NCI-H146 (cell line): Measurements from ENCODE around the gene IL9R.
"Not testable (repeated sequence)": the region's sequence is repeated elsewhere in the genome, so short reads cannot be mapped to it uniquely, and the experiment has no call there.

Experiments
- DNase-seq: peaks from one replicate; lab custom pipeline; 2025; lab: John Stamatoyannopoulos, UW

The IL9R gene, protein sequence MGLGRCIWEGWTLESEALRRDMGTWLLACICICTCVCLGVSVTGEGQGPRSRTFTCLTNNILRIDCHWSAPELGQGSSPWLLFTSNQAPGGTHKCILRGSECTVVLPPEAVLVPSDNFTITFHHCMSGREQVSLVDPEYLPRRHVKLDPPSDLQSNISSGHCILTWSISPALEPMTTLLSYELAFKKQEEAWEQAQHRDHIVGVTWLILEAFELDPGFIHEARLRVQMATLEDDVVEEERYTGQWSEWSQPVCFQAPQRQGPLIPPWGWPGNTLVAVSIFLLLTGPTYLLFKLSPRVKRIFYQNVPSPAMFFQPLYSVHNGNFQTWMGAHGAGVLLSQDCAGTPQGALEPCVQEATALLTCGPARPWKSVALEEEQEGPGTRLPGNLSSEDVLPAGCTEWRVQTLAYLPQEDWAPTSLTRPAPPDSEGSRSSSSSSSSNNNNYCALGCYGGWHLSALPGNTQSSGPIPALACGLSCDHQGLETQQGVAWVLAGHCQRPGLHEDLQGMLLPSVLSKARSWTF

DNA sequence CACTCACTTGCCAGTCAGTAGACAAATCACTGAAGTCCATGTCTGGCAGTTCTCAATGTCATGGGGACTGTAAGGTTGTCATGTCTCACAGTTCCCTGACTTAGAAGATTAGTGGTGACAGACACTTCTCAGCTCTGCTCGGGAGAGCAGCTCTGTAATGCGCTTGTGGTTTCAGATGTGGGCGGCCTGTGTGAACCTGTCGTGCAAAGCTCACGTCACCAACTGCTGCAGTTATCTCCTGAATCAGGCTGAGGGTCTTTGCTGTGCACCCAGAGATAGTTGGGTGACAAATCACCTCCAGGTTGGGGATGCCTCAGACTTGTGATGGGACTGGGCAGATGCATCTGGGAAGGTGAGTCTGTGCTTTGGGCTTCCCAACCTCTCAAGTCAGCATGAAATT, at the start of gene IL9R:
Gene IL9R (plus strand): TSS at position 261 of the 400 bp plus-strand sequence. CDS start 64 bp downstream, at position 325.
- DNase-seq = no peak

DNA sequence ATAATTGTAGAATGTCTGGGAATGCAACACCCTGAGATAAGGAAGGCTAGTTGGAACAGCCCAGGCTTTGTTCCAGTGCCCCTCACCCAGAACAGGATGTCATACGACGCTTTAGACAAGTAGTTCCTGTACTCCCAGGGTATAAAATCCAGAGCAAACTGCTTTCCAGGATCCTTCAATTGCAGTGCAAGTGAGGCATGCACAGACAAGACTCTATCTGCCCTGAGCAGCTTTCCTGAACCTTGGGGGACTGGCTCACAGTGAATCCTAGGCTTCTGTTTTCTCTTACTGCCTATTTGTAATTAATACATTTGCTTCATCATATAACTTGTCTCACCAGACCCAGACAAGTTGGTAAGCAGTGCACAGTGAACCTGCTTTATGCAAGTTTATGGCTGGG, 48.4 kb upstream of the IL9R start:
- DNase-seq = no peak

DNA sequence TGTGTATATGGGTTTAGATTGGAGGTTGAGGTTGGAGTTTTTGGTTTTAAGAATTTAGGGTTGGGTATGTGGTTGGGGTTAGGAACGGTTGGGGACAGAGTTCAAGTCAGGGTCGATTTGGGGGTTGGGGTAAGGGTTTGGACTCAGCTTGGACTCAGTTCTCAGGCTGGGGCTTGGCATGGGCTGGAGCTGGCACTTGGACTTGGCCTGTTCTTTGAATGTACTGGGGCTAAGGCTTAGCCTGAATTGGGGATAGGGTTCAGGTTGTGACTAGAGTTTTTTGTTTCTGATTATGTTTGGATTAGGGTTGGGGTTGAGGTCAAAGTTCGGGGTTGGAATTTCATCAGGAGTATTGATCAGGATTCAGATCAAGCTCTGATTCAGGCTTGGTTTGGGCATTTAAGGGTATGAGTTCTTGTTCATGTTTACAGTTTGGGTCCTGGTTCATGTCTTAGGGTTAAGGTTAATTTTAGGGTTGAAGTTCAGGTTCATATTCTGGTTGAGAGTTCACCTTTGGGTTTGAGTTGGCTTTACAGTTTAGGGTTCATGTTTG, 46.2 kb upstream of the IL9R start:
- DNase-seq = no peak

DNA sequence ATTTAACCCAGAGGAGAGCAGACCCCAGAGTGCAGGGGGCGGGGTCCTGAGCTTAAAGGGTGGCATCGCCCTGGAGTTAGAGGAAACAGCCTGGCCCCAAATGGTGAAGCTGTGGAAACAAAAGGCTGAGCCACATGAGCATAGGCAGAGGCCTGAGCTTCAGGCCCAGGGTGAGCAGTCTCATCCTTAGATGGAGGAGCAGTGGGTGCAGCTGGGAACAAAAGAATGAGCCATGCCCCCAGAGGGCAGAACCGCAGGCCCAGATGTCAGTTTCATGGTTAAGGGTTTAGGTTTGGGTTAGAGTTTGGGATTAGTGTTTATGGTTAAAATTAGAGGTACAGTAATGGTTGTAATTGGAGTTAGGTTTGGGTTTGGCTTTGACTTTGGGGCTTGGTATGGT, 44.4 kb upstream of the IL9R start:
- no peak for DNase-seq

DNA sequence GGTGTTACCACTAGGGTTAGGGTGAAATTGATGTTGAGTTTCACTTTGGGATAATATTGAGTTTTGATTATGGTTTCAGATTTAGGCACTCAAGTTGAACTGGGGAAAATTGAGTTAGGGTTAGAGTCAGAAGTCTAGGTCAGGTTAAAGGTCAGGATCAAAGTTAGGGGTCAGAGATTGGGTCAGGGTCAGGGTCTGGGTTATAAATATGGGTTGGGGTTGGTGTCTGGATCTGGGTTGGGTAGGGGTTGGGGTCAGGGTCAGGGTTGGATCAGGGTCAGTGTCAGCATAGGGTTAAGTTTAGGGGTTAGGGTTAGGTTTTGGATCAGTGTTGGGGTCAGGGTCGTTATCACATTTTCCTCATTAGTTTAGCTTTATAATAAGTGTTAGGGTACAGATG, 42.7 kb upstream of the IL9R start:
- no peak for DNase-seq

DNA sequence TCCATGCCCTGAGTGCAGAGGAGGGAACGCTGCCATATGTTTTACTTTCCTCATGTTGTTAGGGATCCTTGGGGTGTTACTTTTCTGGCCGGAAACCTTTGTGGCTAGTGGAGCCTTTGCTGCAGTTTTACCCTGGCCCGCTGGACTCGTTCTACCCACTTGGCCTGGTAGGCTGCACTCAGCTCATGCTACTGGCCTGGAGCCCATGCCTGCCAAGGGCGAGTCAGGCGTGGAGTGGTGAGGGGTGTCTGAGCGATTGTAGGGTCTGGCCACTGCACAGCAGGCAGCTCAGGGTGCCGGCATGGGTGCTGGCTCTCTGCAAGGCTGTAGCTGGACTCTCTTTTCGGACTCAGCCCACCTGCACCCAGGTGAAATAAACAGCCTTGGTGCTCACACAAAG, 41.4 kb upstream of the IL9R start:
- no peak for DNase-seq

DNA sequence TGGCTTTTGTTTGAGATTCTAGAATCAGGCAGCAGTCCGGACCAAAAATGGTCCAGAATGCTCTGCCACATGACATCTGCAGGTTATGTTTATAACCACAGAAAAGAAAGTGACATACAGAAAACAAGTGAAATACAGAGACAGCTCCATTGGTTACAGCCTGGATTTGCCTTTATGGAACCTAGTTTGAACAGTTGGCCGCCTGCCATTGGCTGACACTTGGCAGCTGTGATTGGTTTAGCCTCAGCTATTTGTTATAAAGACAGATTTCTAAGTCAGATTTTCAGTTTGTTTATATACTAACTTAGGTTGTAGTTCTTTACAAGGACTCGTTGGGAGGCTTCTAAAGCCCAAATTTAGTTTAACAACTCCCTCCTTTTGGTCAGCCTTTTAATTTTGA, 40.8 kb upstream of the IL9R start:
- no peak for DNase-seq

DNA sequence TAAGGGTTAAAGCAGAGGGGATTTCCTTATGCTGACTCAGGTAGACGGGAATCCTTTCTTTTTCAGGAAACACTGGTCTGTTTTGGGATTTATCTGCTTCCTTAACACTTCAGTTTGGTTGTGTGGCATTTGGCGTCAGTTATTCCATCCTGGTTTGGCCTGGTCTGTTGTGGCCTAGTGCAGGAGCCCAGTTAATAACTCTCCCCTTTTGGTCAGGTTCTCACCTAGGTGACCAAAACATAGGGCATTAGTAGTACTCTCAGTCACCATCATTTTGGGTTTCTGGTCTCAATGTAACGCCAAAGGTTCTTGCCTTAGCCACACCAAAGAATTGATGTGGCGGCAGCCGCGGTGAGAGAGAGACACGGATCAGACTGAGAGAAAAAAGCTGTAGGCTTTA, 39.7 kb upstream of the IL9R start:
- DNase-seq = no peak

DNA sequence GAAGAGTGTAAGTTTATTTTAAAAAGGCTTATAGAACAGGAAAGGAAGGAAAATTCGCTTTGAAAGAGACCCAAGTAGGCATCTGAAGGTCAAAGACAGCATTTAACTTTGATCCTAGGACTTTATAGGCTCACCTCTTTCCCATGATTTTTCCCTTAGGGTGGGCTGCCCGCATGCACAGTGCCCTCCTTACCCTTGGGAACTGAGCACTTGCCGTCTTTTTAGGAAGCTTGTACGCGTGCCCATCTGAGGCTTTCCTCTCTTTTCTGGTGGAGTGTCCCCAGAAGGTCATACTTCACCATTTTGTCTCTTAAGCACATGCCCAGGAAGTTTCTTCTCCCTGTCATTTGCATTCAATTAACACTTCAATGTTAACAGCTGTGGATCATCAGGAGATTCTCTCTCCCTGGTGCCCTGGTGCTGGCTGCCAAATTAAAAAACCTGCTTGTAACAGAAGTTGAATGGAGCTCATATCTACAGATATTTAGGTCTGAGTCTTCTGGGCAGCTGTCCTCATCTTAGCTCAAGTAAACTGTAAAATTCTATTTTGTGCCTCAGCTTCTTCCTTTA, 38.4 kb upstream of the IL9R start:
- no peak for DNase-seq

DNA sequence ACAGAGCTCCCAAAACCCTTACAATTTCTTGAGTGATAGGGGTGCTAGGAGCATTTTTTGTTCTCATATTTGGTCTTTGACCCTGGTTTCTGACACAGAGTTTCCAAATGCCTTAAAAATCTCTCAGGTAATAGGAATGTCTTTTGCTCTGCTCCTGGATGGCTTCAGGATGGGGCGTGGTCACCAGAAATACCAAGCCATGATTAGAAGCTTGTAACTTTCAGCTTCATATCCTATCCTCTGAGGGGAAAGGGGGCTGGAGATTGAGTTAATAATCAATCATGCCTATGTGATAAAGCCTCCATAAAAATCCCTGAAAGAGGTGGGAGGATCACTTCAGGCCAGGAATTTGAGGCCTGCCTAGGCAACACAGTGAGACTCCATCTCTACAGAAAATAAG, 34.6 kb upstream of the IL9R start:
- DNase-seq = no peak

DNA sequence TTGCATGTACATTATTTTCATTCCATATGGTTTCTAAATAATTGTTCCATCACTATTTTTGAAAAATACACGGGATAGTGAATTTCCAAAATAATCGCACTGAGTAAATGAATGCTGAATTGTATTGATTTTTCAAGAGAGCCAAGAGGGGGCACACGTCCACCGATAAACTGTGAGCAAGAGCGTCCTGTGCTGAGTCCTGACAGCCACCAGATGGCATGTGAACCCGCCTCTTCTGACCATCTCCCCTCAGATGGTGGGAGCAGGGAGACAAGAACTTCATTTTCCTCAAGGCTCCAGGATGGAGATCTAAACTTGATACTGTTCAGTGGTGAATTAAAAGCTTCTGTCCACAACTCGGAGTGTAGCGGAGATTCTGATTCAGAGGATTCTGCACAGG, 30.6 kb upstream of the IL9R start:
- DNase-seq = peak; percentile 19

DNA sequence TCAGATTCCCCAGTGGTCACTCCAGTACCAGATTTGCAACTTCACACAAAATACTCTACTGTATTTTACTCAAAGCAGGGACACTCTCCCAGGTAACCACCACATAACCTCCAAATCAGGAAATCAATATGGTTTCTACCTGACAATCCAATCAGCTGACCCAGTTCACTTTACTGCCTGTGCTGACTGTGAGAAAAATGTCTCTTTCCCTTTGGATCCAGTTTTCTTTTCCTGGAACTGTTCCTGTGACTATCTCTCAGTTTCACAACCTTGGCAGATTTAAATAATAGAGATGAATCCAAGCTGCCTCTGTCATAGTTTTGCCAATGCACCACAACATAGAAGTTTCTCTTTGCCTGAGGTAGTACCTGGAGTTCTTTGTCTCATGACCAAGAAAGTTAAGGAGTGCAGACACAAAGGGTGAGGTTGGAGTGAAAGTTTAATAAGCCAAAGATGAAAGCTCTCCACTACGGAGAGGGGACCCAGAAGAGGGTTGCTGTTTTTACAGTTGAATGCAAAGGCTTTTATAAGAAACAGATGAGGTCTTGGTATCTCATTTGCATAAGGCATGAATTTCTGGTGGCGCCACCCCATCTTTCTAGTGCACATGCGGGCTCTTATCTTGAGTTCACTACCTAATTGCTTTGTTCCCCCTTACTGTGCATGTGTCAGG, 29.7 kb upstream of the IL9R start:
- no peak for DNase-seq

DNA sequence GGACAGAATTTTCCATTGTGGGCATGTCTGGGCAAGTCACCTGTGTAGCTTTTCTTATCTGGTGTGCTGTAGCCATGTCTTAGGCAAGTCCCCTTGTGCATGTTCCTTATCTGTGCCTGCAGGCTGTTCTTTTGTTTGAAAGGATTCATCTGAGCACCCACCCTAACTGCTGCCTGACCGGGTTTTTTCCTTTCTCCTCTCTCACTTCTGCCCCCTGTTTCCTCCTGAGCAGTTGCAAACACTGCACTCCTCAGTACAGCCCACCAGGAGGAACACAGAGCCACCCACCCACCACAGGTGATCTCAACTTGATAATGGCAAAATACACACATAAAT, 29.2 kb upstream of the IL9R start:
- DNase-seq = no peak

DNA sequence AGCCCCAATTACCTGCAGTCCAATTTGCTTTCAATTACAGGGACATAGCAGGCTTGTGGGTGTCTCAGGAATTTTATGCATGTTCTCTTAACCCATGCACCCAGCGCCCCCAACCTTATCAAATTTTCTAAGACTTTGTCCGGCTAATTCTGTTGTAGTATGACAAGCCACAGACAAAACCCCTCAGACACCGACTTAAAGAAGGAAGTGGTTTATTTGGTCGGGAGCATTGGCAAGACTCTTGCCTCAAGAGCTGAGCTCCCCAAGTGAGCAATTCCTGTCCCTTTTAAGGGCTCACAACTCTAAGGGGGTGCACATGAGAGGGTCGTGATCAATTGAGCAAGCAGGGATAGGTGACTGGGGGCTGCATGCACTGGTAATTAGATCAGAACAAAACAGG, 28.7 kb upstream of the IL9R start:
- DNase-seq = no peak

DNA sequence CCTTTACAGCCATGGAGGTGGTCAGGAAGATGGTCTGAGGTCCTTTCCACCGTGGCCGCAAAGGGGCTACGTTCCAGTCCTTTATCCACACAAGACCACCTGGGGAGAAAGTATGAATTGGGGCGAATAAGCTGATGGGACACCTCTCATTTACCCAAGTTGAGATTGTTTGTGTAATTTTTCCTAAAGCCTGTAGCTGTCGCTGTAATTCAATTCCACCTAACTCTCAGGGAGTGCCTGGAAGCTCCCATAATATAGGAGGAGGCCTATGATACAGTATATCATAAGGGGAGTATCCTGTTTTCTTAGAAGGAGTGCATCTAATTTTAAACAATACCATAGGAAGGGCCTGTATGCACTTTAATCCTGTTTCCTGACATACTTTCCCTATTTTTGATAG, 25.8 kb upstream of the IL9R start:
- not testable (repeated sequence) for DNase-seq

DNA sequence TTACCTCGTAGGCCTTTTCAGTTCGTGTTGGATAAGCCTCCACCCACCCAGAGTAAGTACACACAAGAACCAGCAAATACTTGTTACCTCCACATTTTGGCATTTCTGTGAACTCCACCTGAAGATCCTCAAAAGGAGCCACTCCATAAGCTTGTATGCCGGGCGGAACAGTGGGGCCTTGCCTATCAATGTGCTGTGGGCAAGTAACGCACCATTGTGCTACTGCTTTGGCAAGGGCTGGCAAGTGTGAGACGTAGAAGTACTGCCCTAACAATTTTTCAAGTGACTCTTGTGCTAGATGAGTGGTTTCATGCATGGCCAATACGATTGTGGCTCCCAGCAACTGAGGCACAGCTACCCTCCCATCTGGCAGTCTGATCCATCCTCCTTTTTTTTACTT, 25.3 kb upstream of the IL9R start:
- DNase-seq = not testable (repeated sequence)

DNA sequence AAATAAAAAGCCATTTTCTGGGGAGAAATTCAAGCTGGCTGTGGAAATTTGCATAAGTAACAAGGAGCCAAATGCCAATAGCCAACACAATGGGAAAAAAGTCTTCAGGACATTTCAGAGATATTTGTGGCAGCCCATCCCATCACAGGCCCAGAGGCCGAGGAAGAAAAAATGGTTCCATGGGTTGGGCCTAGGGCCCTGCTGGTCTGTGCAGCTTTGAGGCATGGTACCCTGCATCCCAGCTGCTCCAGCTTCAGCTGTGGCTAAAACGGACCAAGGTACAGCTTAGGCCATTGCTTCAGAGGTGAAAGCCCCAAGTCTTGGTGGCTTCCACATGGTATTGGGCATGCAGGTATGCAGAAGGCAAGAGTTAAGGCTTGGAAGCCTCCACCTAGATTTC, 14.2 kb upstream of the IL9R start:
- no peak for DNase-seq

DNA sequence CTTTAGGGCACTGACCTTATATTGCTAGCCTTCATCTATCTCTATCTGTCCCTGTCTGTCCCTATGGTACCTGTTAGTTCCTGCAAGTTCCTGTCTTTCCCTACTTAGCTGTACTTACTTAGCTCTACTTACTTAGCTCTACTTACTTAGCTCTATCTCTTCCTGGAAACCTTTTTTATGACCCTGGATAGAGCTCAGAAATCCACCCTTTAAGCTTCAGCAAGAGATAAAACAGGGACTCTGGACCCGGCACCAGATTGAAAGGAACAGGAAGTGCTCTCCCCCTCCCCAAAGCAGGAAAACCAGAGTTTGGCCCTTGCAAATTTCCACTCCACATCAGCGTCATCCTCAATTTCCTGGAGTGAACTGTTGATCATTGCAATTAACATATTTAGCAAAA, 12.3 kb upstream of the IL9R start:
- DNase-seq = no peak

DNA sequence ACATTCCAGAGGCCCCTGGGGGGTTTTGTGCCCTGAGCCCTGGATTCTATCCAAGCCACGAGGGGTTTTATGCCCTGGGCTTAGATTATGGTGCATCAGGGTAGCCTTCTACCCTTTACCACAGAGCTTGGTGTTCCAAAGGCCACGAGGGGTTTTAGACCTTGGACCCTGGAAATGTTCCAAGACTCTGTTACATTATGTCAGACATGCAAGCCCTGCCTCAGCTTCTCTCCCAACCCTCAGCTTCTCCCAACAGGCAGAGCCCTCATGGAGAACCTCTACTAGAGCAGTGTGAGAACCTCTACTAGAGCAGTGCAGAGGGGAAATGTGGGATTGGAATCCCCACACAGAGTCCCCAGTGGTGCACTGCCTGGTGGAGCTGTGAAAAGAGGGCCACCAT, 10.5 kb upstream of the IL9R start:
- DNase-seq = not testable (repeated sequence)

DNA sequence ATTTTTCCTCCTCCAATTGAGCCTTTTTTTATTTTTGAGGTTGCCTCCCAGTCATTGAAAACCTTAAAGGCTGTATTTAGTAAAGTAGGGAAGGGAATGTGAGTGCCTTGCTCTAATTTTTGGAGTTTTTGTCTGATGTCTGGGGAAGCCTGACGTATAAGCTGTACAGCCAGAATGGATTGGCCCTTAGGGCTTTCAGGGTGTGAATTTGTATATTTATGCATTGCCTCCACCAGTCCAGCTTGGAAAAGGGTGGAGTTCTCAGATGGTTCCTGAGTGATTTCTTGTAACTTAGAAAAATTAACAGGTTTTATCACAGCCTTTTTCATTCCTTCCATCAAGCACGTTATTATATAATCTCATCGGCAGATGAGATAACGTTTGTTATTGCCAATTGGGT, 8.6 kb upstream of the IL9R start:
- no peak for DNase-seq

DNA sequence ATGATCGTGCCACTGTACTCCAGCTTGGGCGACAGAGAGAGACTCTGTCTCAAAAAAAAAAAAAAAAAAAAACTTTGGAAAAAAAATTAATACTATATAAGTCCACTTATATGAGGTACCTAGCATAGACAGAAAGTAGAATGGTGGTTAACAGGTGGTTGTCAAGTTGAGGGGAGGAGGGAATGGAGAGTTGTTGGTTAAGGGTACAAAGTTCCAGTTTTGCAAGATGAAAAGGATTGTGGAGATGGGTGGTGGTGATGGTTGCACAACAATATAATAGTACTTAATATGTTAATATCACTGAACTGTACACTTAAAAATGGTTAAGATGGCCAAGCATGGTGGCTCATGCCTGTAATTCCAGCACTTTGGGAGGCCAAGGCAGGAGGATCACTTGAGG, 4.1 kb upstream of the IL9R start:
- no peak for DNase-seq

DNA sequence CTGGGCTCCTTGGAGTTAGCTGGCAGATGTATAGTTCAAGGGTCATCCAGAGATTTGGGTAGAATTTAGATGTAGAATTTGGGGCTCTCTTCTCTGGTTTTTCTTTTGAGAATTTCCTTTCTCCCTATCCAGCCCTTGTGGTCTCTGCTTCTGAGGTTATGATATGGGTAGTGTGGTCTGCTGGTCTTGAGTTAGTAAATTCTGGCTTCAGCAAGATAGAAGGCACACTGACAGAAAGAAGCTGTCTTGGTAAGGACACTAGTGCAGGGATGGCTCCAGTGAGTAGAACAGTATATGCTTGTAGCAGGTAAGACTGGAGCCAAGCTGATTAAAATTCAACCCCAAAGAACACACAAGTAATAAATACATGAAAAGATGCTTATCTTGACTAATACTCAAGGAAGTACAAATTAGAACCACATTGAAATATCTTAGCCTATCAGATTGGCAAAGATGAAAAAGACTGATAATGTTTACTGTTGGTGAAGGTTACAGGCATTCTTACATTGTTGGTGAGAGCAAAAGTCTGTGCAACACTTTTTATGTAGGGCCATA, 2.1 kb upstream of the IL9R start:
- no peak for DNase-seq

DNA sequence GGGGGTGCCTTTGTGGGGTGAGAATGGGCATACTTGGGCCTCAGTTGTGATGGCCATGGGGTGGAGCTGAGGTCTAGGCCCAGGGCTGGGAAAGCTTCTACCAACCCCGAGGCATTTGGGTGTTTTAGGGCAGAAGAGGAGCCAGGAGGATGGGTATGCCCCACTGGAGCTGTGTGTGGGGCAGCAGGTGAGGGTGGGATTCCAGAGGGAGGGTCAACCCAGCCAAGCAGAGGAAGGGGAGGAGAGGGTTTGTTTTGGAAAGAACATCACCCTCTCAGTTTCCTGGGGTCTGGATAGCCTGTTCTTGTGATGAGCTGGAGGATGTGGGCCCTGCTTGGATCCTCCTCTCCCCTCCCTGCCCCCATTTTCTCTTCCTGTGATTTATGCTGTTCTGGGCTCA, 620 bp downstream of the IL9R start:
- DNase-seq = no peak
